ENCODE results near the gene MAN1C1. TPM values are rescaled to one million over a fixed set of nuclear protein-coding genes. Genes with fewer than 3 reads are reported as not detected.

Gene MAN1C1
- total RNA-seq, 1 donor from 2014 or later: 16.7 TPM

DNA sequence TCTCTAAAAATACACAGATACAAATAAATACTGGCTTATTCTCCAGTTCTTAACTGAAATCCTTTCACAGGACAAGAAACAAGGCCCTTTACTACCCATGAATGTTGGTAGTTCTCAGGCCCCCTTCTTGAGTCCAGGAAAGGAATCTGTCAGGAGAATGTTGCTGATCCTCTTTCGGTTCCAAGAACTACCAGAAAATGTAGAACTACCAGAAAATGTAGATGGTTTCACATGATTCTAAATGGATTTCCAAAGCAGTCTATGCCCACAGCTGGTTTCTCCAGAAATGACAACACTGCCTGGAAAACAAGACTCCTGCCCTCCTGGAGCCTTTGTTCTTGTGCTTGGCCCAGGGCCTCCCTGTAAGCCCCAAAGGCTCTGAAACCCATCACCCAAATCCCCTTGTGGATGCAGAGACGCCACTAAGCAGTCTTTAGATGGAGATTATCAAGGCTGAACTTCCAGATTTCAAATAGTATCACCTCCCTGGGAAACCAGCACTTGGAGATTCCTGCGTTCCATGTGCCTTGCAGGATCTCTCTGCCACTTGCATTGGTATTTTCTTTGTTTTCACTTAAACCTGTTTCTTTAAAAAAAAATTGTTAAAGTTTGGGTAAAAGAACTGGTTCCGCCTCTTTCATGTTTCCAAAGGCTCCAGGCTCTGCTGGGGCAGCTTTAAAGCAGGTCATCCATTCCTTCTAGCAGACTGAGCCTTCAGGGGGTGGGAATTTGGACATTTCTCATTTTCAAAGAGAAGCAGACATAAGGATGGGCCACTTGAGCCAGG is 53.4 kb downstream of the MAN1C1 start:
- DNase-seq (ENCODE audit: low spot score): no peak
- intact Hi-C loops (cut with DNase I): no loop called here

DNA sequence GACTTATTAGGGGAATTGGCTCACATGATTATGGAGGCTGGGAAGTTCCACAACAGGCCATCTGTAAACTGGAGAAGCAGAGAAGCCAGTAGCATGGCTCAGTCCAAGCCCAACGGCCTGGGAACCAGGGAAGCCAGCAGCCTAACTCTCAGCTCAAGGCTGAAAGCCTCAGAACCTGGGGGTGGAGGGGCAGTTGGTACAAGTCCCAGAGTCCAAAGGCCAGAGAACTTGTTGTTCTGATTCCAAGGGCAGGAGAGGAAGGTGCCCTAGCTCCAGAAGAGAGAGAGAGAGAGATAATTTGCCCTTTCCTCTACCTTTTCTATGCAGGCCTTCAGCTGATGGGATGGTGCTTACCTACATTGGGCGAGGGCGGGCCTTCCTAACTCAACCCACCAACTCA is 55.3 kb downstream of the MAN1C1 start:
- DNase-seq (ENCODE audit: low spot score): peak; percentile 36
- intact Hi-C loops (cut with DNase I): no loop called here

DNA sequence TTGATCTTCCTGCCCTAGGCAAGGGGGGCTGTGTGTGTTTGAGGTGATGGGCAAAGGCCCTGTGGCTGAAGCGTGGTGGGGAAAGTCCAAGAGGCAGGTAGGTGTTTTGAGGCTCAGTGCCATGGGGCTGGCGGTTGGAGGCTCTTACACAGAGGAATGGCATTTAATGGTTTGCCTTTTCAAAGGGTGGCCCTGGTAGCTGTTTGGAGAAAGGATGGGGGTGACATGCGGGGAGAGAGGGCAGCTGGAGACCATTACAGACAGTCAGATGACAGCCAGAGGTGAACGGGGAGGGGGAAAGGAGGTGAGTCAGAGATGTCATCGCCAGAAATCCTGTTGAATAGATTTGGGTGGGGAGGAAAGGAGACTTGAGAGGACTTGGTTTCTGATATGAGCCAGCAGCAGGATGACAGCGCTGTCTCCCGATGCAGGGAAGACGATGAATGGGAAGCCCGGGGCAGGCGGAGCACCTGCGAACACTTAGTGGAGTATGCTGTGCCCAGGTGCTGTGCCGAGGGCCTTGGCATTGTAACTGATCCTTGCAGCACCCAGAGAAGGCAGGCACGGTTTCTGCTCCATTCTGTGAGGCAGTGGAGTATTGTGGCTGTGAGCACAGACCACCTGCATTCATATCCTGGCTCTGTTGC is 56.3 kb downstream of the MAN1C1 start:
- intact Hi-C loops (cut with DNase I): no loop called here
- DNase-seq (ENCODE audit: low spot score): no peak

GRCh38 chr1:25673456-25673855 is 56.9 kb downstream of the MAN1C1 start:
- intact Hi-C loops (cut with DNase I): no loop called here
- no peak for DNase-seq (ENCODE audit: low spot score)

DNA sequence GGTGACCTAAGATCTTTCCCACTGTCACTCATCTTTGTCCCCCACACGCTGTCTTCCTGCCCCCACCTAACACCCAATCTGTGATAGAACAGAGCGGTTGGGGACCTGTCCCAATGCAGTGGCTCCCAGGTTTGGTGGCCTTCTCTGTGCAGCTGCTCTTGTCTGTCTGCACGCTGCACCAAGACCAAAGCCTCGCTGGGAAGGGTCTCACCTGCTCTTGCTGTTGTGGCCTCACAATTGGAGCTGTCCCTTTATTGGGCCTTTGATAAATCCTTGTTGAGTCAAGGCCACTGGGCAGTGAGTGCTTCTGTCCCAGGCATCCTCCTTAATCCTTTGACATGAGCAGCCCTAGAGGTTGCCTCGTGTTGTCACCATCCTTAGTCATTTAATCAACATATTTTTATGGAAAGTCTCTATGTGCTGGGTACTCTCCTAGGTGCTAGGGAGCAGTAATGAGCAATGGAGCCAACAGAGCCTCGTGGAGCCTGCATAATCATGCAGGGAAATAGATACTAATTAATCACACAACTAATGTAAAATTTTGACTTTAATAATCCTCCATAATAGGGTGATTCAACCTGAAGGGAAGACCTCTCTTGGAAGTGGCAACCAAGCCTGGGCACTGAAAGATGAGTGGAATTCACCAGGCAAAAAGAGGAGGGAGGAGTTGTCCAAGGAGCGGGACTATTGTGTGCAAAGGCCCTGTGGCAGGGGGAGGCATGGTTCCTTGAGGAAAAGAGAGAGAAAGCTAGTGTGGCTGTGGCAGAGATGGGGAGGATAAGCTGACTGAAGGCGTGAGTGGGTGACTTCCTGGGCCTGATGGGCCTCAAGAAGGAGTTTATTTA is 57.6 kb downstream of the MAN1C1 start:
- no peak for DNase-seq (ENCODE audit: low spot score)
- intact Hi-C loops (cut with DNase I): no loop called here

- intact Hi-C loops (cut with DNase I): no loop called here
- no peak for DNase-seq (ENCODE audit: low spot score)
Measured at GRCh38 chr1:25674807-25675084, 58.2 kb downstream of the MAN1C1 start.

- no peak for DNase-seq (ENCODE audit: low spot score)
- intact Hi-C loops (cut with DNase I): no loop called here
Measured at GRCh38 chr1:25675729-25676476, 59.3 kb downstream of the MAN1C1 start.

DNA sequence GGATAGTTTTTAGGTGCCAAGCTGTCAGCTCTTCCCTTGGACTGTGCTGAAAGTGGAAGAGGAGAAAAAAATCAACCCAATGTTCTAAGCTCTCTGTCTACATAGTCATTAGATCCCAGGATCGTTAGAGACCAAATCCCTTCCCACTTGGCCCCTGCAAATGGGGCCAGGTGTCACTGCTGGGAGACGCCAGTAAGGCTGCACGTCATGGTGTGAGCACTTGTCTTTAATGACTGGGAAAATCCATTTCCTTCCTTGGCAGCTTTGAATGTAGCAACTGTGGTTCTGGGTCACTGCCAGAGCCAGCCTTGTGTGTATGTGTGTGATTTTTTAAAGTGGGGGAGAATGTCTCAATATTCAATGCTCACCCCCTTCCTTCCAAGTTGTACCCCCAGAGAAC is 59.9 kb downstream of the MAN1C1 start:
- no peak for DNase-seq (ENCODE audit: low spot score)
- intact Hi-C loops (cut with DNase I): no loop called here

DNA sequence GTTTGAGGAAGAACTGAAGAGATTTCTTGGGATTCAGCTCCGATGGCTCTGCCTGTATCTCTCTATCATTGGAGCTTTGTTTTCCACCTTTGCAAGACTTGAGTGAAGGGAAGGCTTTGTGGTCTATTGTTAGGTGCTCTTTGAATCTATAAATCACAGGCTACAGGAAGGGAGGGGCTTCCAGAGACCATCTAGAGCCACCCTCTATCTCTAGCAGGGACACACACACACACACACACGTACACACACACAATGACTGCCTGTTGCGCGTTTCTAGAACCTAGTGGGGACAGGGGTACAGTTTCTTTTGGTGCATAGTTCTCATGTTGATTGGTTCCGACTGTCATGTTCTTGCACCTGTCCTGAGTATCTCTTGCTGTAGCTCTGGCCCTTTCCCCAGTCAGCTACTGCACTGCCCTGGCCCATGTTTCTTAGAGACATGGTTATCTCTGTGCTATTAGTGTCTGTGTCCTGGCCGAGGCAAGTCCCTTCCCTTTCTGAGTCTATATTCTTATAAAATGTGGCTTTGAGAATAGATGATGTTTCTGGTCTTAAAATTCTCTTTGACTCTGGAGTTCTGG is 60.7 kb downstream of the MAN1C1 start:
- DNase-seq (ENCODE audit: low spot score): no peak
- intact Hi-C loops (cut with DNase I): no loop called here

DNA sequence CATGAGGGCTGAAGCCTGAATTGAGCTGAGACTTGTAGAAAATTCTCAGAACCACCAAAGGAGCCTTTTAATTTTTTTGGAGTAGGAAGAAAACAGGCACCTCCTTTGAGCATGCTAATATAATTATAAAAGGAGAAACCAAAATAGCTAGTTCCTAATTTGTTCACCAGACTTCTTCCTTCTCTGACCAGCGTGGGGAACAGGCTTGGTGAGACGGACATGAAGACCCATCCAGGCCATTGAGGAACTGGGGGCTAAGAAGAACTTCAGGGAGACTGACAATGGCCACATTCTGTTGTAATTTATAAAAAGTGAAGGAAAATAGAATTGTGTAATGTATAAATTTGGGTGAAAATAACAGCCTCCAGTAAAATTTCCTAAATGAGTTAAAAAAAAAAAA is 62.6 kb downstream of the MAN1C1 start:
- intact Hi-C loops (cut with DNase I): no loop called here
- DNase-seq (ENCODE audit: low spot score): no peak

- intact Hi-C loops (cut with DNase I): no loop called here
- no peak for DNase-seq (ENCODE audit: low spot score)
Measured at GRCh38 chr1:25680701-25681100, 64.1 kb downstream of the MAN1C1 start.

DNA sequence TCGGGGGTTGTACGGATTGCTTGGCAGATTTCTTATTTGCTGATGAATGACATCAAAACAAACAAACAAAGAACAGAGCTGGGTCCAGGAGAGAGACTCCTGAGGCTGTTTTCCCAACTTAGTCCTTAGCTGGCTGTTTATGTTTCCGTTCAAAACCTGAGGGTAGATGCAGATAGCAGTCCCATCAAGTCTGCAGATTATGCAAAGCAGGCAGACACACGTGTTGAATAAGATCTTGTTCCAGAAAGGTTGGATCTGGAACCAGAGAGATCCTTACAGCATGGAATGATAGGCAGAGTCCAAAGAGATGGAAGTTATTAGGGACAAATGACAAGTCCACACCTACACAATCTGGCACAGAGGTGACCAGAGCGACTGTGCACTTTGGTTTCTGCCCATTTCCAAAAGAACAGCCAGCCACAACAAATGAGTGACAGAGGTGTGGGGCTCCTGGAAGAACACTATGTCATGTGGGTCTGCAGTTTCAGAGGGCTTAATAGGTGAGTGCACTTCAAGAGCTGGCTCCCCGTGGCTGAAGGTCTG is 65.5 kb downstream of the MAN1C1 start:
- DNase-seq (ENCODE audit: low spot score): no peak
- intact Hi-C loops (cut with DNase I): no loop called here

GRCh38 chr1:25683177-25683576 is 66.6 kb downstream of the MAN1C1 start:
- intact Hi-C loops (cut with DNase I): no loop called here
- DNase-seq (ENCODE audit: low spot score): peak; percentile 53

GRCh38 chr1:25683731-25684130 is 67.1 kb downstream of the MAN1C1 start:
- intact Hi-C loops (cut with DNase I): no loop called here
- DNase-seq (ENCODE audit: low spot score): no peak

GRCh38 chr1:25684216-25684965 is 67.8 kb downstream of the MAN1C1 start:
- intact Hi-C loops (cut with DNase I): no loop called here
- no peak for DNase-seq (ENCODE audit: low spot score)

- intact Hi-C loops (cut with DNase I): no loop called here
Measured at GRCh38 chr1:25685211-25685750, 68.7 kb downstream of the MAN1C1 start.

GRCh38 chr1:25685938-25686665 is 69.5 kb downstream of the MAN1C1 start:
- intact Hi-C loops (cut with DNase I): no loop called here
- DNase-seq (ENCODE audit: low spot score): no peak

More at GRCh38 chr1:25685211-25685750, 68.7 kb downstream of the MAN1C1 start:
- no peak for DNase-seq (ENCODE audit: low spot score)
